Stimulated activated CD8-positive, alpha-beta memory T cell treated with anti-CD3 and anti-CD28 coated beads, Interleukin-2, amount 100 ng/mL, for 48 hours (primary cell): ENCODE results near the gene GGCT.

ENCODE experiments used
- DNase-seq, 2 donors: peaks; one replicate each; pipeline ENCODE4 v3.0.0-alpha.2; 2020; ENCODE audit warnings: low read depth in 2 of 2

Gene GGCT

GRCh38 chr7:30463405-30464145 is 41.1 kb downstream of the GGCT start:
- no peak for DNase-seq

GRCh38 chr7:30462179-30462578 is 42.5 kb downstream of the GGCT start:
- DNase-seq = no peak

GRCh38 chr7:30460246-30460633 is 44.4 kb downstream of the GGCT start:
- no peak for DNase-seq

GRCh38 chr7:30459591-30460245 is 44.9 kb downstream of the GGCT start:
- no peak for DNase-seq

GRCh38 chr7:30458311-30458710 is 46.3 kb downstream of the GGCT start:
- DNase-seq = no peak

- no peak for DNase-seq
These were observed 50.7 kb downstream of the GGCT start for GRCh38 chr7:30453921-30454320.

GRCh38 chr7:30453016-30453415 is 51.6 kb downstream of the GGCT start:
- no peak for DNase-seq

- no peak for DNase-seq
These were observed 52.2 kb downstream of the GGCT start for GRCh38 chr7:30452280-30452930.

- DNase-seq = no peak
These were observed 52.9 kb downstream of the GGCT start for GRCh38 chr7:30451539-30452279.

- no peak for DNase-seq
These were observed 53.6 kb downstream of the GGCT start for GRCh38 chr7:30450983-30451497.

- no peak for DNase-seq
These were observed 54.2 kb downstream of the GGCT start for GRCh38 chr7:30450240-30450982.

- DNase-seq = no peak
These were observed 56.0 kb downstream of the GGCT start for GRCh38 chr7:30448461-30449189.

- DNase-seq = no peak
These were observed 57.2 kb downstream of the GGCT start for GRCh38 chr7:30447466-30447865.
